ENCODE results near the gene ITGA5. TPM values are rescaled to one million over a fixed set of nuclear protein-coding genes. Genes with fewer than 3 reads are reported as not detected.

ITGA5 gene
- total and polyA plus RNA-seq, 2 experiments from 2014 or later, result 7.3 to 23.7 TPM

DNA sequence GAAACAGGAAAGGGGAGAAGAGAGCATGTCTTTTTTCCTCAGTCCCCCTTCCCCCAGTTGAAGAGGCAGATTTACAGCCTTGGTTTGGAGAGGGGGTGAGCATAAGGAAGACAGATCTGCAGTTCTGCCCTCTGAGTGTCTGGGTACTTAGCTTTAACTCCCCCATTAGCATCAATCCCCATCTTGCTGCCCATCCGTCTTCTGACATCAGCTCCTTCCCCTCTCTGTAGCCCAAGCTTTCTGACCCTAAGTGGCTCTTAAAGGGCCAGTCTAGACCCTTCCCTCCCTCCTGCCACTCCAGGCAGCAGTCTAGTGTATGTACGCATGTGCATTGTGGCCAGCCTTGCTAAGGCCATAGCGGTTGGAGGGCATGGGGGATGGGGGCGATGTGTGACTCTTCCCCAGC, 62.1 kb downstream of the ITGA5 start:
- peak overlapping the region; percentile 42 for H3K4me3 Mint-ChIP-seq
- no peaks in the 10 kb centered on the region; the same call in 2 of the 3 replicates for H3K9me3 Mint-ChIP-seq
- Histone ChIP-seq H3K9me2 (ENCODE audit: insufficient read depth) (no peaks in the 10 kb centered on the region), H3K4me2 (peak overlapping the region; percentile 95), H3K79me2 (replicated peaks; ENCODE audit: insufficient read depth) (no peaks in the 10 kb centered on the region; the same call in 1 of the 2 replicates), H3K4me1 (ENCODE audit: insufficient read depth) (peaks cover 66% of the 10 kb centered on the region), H3K36me3 (ENCODE audit: insufficient read depth) (no peaks in the 10 kb centered on the region), H3F3A (replicated peaks; ENCODE audit: low read depth) (peaks cover 19% of the 10 kb centered on the region), H4K20me1 (replicated peaks; ENCODE audit: insufficient read depth) (no peaks in the 10 kb centered on the region), H3K4me3 (peak overlapping the region; percentile 75), H2AFZ (no peak overlapping the region), H3K27me3 (ENCODE audit: insufficient read depth) (peaks cover under 1% of the 10 kb centered on the region; the same call in 1 of the 2 replicates), H3K27ac (ENCODE audit: low read depth) (peak overlapping the region; percentile 82)
- DNase-seq (ENCODE audit: low spot score) (peak; percentile 65), ATAC-seq (no peak)
- H3K27me3 Mint-ChIP-seq (ENCODE audit: insufficient read depth, low read depth, poor library complexity), result peaks cover 31% of the 10 kb centered on the region
- H3K27ac Mint-ChIP-seq, result peak overlapping the region; percentile 79
- TF ChIP-seq ZNF331 (CRISPR knock-in tag; IDR thresholded peaks at IDR 0.05; ENCODE audit: low read depth) (no peak), REST (IDR thresholded peaks at IDR 0.05; ENCODE audit: unreplicated experiment) (no peak), JUNB (IDR thresholded peaks at IDR 0.05; ENCODE audit: unreplicated experiment) (no peak), EZH2phosphoT487 (IDR thresholded peaks at IDR 0.05; ENCODE audit: unreplicated experiment) (no peak), STAT1 (IDR thresholded peaks at IDR 0.05; ENCODE audit: unreplicated experiment) (no peak), ZNF462 (CRISPR knock-in tag; IDR thresholded peaks at IDR 0.05) (no peak), CREB1 (CRISPR knock-in tag; IDR thresholded peaks at IDR 0.05; ENCODE audit: low read depth) (no peak), ZNF114 (CRISPR knock-in tag; IDR thresholded peaks at IDR 0.05) (no peak), CTCF (conservative IDR thresholded peaks at IDR 0.05; ENCODE audit: low read depth in 2 of 2) (no peak), EZH2 (IDR thresholded peaks at IDR 0.05; ENCODE audit: low read depth, unreplicated experiment) (no peak), NANOG (IDR thresholded peaks at IDR 0.05; ENCODE audit: borderline replicate concordance) (no peak), POLR2AphosphoS5 (IDR thresholded peaks at IDR 0.05; ENCODE audit: low read depth) (no peak; the same call in 1 of the 2 replicates)
- TF ChIP-seq, protein P1, sequence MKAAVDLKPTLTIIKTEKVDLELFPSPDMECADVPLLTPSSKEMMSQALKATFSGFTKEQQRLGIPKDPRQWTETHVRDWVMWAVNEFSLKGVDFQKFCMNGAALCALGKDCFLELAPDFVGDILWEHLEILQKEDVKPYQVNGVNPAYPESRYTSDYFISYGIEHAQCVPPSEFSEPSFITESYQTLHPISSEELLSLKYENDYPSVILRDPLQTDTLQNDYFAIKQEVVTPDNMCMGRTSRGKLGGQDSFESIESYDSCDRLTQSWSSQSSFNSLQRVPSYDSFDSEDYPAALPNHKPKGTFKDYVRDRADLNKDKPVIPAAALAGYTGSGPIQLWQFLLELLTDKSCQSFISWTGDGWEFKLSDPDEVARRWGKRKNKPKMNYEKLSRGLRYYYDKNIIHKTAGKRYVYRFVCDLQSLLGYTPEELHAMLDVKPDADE (IDR thresholded peaks at IDR 0.05), result no peak
- no peaks in the 10 kb centered on the region; the same call in 2 of the 3 replicates for H3K36me3 Mint-ChIP-seq (ENCODE audit: low read depth)
- peaks cover 27% of the 10 kb centered on the region for H3K4me1 Mint-ChIP-seq
